HG03095 (cell line): Measurements from ENCODE around the gene KLK5.
"Not testable (repeated sequence)": the region's sequence is repeated elsewhere in the genome, so short reads cannot be mapped to it uniquely, and the experiment has no call there.

Source experiments
- ATAC-seq: cut with Tn5 transposase; IDR thresholded peaks from one replicate; pipeline ENCODE4 v1.9.1; 2021; ENCODE audit warnings: moderate library complexity; ENCODE audit not compliant: unreplicated experiment

Gene KLK5

DNA sequence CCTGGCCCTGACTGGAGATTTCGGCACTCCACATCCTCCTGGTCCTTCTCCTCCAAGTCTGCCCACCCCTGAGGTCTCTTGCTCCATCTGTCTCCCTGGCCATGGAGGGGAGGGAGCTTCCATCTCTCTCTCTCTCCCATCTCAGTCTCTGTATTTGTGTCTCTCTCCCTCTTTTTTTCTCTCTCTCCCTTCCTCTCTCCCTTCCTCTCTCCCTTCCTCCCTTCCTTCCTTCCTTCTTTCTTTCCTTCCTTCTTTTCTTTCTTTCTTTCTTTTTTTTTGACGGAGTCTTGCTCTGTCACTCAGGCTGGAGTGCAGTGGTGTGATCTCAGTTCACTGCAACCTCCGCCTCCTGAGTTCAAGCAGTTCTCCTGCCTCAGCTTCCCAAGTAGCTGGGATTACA is 17.0 kb upstream of the KLK5 start:
- ATAC-seq: not testable (repeated sequence)

DNA sequence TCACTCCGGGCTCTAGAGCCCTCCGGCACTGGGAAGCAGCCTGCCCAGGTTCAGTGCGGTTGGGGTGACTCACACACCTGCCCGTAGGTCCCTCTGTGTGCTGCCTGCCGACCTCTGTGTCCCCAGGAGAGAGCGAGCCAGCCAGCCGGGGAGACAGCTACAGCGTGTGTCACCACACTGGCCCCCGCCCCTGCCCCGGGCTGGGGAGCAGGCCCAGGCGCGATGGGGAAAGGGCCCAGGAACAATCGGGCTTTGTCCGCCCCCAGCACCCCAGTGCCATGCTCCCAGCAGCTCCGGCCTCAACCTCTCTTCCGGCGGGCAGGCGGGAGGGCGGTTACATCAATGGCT is 16.5 kb upstream of the KLK5 start, which contains the start of gene KLK6:
Gene KLK6, minus strand, starts transcription at position 179 of the 348 bp plus-strand sequence. CDS start 1,487 bp downstream, outside the sequence.
- no peak for ATAC-seq

- no peak for ATAC-seq
Observed at GRCh38 chr19:50968716-50969412, 16.0 kb upstream of the KLK5 start.

- ATAC-seq: no peak
Observed at GRCh38 chr19:50967929-50968715, 15.3 kb upstream of the KLK5 start.

DNA sequence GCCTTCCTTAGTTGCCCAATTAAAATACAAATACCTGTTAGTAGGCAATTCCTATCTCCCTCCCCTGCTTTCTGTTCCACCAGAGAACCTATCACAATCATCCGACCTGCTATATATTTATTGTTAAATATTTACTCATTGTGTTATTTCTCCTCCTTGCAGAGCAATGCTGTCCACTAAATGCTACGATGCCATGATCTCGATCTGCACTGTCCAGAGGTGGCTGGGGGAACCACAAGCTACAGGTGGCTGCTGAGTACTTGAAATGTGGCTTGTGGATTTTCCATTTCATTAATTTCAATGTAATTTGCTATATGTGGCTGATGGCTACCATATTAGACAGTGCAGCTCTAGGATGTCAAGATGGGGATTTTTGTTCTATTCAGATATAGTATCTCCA is 11.4 kb upstream of the KLK5 start:
- ATAC-seq: no peak

GRCh38 chr19:50963381-50963780 is 10.5 kb upstream of the KLK5 start:
- ATAC-seq: no peak

- no peak for ATAC-seq
Observed at GRCh38 chr19:50962245-50962644, 9.4 kb upstream of the KLK5 start.

- ATAC-seq: no peak
Observed at GRCh38 chr19:50959731-50960500, 7.1 kb upstream of the KLK5 start.

- ATAC-seq: no peak
Observed at GRCh38 chr19:50957587-50957986, 4.7 kb upstream of the KLK5 start.

DNA sequence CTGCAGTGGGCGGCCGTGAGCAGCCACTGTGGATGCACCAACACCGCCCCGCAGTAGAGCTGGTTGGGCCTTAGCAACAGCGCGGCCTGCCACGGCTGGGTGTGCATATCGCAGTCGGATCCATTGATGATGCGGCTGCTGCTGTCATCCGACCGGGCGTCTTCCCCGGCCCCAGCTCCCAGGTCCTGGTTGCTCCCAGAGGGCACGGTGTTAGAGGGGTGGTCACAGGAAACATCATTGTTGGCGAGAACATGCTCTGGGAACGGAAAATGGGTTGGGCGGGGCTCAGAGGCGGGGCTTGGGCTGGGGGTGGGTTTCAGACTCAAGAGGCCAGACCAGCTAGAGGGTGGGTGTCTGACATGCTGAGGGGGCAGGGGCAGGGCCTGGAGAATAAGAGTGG is 3.0 kb downstream of the KLK5 start:
- no peak for ATAC-seq

DNA sequence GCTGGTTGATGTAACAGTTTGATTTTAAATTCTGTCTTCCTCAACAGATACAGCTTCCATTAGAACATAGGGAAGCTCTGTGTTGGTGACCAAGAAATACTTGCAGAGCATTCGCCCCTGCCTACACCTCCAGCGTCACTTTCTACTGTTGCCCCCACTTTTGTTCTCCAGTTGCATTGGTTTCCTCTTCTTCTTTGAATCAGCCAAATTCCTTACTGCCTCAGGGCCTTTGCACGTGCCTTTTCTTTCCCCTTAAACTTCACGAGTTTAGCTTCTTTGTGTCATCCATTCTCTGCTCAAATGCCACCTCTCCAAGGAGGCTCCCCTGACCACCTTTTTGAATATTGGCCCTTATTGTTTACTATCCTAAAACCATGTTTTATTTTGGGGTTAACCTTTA is 5.7 kb downstream of the KLK5 start:
- no peak for ATAC-seq

- no peak for ATAC-seq
Observed at GRCh38 chr19:50944795-50945194, 8.0 kb downstream of the KLK5 start.

DNA sequence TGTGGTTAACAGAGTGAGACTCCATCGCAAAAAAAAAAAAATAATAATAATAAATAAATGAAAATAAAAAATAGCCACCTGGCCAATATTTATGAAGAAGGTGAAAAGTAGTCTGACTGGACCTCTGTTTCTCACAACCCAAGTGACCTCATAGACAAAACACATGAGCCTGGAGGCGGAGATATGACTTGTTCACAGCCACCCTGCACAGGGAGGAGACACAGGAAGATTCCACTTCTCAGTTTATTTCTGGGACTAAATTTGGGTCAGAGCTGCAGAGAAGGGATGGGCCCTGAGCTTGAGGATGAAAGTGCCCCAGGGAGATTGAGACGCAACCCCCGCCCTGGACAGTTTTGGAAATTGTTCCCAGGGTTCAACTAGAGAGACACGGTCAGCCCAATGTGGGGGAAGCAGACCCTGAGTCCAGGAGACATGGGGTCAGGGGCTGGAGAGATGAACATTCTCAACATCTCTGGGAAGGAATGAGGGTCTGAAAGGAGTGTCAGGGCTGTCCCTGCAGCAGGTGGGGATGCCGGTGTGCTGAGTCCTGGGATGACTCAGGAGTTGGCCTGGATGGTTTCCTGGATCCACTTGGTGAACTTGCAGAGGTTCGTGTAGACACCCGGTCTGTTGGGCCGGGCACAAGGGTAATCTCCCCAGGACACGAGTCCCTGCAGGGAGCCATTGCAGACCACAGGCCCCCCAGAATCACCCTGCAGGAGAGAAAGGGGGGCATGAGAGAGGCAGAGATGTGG is 9.6 kb downstream of the KLK5 start:
- no peak for ATAC-seq

- no peak for ATAC-seq
Observed at GRCh38 chr19:50939596-50939995, 13.2 kb downstream of the KLK5 start.

- no peak for ATAC-seq
Observed at GRCh38 chr19:50933640-50934039, 19.2 kb downstream of the KLK5 start.

DNA sequence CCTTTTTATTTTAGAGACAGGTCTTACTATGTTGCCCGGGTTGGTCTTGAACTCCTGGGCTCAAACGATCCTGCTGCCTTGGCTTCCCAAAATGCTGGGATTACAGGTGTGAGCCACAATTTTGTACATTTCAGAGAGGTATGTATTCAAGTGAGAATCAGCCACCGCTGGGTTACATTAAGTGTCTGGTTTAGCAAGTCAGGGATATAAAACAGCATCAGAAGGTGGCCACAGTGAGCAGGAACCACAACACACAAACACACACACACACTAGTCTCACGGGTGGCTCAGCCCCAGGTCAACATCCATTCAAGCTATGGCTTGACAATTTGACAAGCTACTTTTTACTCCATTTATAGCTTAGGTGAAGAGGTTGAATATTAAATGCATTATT is 20.2 kb downstream of the KLK5 start:
- ATAC-seq: no peak

DNA sequence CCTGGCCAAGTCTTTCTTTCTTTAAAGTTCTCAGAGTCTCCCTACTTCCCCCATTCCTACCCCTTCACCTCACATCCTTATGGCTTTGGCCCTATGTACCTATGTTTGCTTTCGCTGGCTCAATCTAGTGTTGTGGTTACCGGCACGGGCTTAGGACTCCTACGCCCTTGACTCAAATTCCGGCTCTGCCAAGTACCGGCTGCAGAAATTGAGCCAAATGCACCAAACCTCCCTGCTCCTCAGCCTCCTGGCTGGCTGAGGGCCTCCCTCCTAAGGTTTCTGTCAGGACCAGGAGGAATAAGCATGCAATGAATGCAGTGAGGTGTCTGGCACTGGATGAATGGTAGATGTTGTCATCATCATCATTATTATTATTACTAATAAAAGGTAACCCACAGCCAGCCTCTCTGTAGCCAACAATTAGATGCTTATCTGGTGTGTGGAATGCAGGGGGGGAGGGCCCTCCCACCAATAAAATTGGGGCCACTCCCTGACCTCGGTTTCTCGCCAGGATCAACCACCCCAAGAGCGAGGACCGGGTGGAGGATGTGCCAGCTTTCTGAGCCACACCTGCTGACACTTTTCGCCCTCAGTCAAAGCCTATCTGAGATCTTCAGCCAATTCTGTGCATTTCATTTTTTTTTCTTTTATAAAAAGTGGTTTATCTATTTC is 20.7 kb downstream of the KLK5 start:
- no peak for ATAC-seq

DNA sequence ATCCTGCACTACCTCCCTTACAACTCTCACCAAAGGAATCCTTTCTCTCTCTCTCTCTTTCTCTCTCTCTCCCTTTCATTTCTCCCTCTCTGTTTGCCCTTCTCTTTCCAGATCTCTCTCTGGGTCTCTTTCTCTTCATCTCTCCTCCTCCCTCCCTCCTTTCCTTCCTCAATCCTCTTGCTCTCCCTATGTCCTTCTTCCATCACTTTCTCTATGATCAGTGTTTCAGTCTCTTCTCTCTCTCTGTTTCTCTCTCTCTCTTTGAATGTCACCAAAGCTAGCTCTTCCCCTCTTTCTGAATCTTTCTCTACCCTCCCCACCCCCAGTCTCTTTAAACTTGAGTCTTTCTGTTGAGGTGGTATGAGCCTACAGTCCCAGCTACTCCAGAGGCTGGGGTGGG is 21.8 kb downstream of the KLK5 start:
- ATAC-seq: no peak

GRCh38 chr19:50928831-50929230 is 24.0 kb downstream of the KLK5 start:
- ATAC-seq: no peak

- no peak for ATAC-seq
Observed at GRCh38 chr19:50926144-50926543, 26.7 kb downstream of the KLK5 start.

- no peak for ATAC-seq
Observed at GRCh38 chr19:50925734-50926133, 27.1 kb downstream of the KLK5 start.
